CD8-positive, alpha-beta memory T cell (primary cell): ENCODE data around the gene PIK3R1. TPM values are rescaled to one million over a fixed set of nuclear protein-coding genes. Genes with fewer than 3 reads are reported as not detected.

Experiments used
- CTCF ChIA-PET: fragments of 350-600 bp; sonication (Branson Sonifier 250); formaldehyde crosslinking; loops from one replicate; lab custom pipeline; 2021; ENCODE audit warnings: antibody characterized with exemption; lab: Charles Lee
- POLR2A ChIA-PET: fragments of 350-600 bp; sonication (Branson Sonifier 250); formaldehyde crosslinking; loops from one replicate; lab custom pipeline; 2021; ENCODE audit warnings: antibody characterized with exemption; lab: Charles Lee
- DNase-seq, 5 donors: peaks; one replicate each; pipeline versions ENCODE4 v3.0.0 to v3.0.0-alpha.2; 2020 to 2022; ENCODE audit warnings: mixed read lengths in 1 of 5
- H3K27ac ChIP-seq: one replicate; pipeline ENCODE4 v1.7.0; 2013; ENCODE audit warnings: low read depth, mild to moderate bottlenecking, low read length, moderate library complexity
- H3K27me3 ChIP-seq: 2 replicates; pipeline ENCODE4 v1.7.0; 2013; ENCODE audit warnings: low read length, mild to moderate bottlenecking; ENCODE audit not compliant: insufficient read depth, poor library complexity, severe bottlenecking
- H3K36me3 ChIP-seq: 2 replicates; pipeline ENCODE4 v1.7.0; 2013; ENCODE audit warnings: mild to moderate bottlenecking, low read length, moderate library complexity; ENCODE audit not compliant: insufficient read depth
- H3K4me1 ChIP-seq: 2 replicates; pipeline ENCODE4 v1.7.0; 2013; ENCODE audit warnings: mild to moderate bottlenecking, low read length, moderate library complexity; ENCODE audit not compliant: insufficient read depth
- H3K4me3 ChIP-seq: 2 replicates; pipeline ENCODE4 v1.7.0; 2013; ENCODE audit warnings: mild to moderate bottlenecking, low read length
- H3K9me3 ChIP-seq: 2 replicates; pipeline ENCODE4 v1.7.0; 2013; ENCODE audit warnings: mild to moderate bottlenecking, low read length
- H3K27ac Mint-ChIP-seq, 8 donors: one replicate each; pipeline ENCODE4 v1.8.0; 2020 to 2021; ENCODE audit warnings: mixed read lengths in 8 of 8, mild to moderate bottlenecking in 6 of 8, inconsistent platforms in 3 of 8, moderate library complexity in 3 of 8
- H3K27me3 Mint-ChIP-seq, 2 donors: one replicate each; pipeline ENCODE4 v1.8.0; 2020 to 2021; ENCODE audit warnings: mixed read lengths in 2 of 2, mild to moderate bottlenecking in 1 of 2, moderate library complexity in 1 of 2
- H3K36me3 Mint-ChIP-seq, 3 donors: one replicate each; pipeline ENCODE4 v1.8.0; 2020 to 2021; ENCODE audit warnings: mixed read lengths in 3 of 3, inconsistent platforms in 1 of 3, mild to moderate bottlenecking in 1 of 3
- H3K4me1 Mint-ChIP-seq, 3 donors: one replicate each; pipeline ENCODE4 v1.8.0; 2020 to 2021; ENCODE audit warnings: mixed read lengths in 3 of 3, inconsistent platforms in 1 of 3, mild to moderate bottlenecking in 1 of 3
- H3K4me3 Mint-ChIP-seq, 7 donors: one replicate each; pipeline ENCODE4 v1.8.0; 2020 to 2021; ENCODE audit warnings: mixed read lengths in 7 of 7, mild to moderate bottlenecking in 6 of 7, moderate library complexity in 4 of 7, inconsistent platforms in 2 of 7
- H3K9me3 Mint-ChIP-seq, 5 donors: one replicate each; pipeline ENCODE4 v1.8.0; 2020 to 2022; ENCODE audit warnings: mixed read lengths in 5 of 5, mild to moderate bottlenecking in 3 of 5, moderate library complexity in 2 of 5, inconsistent platforms in 1 of 5
- polyA plus RNA-seq: library from polyadenylated mRNA; unstranded; fragments of 300-500 nt; fragmentation: Illumina TruSeq; gene quantifications from one replicate; pipeline ENCODE4 v1.2.3, GENCODE V29; 2021
- total RNA-seq, 2 experiments: library from RNA; stranded (reverse); gene quantifications; one replicate each; pipeline ENCODE4 v1.2.3, GENCODE V29; 2021

PIK3R1 gene
- total and polyA plus RNA-seq, 3 experiments from 2014 or later = 46.9 to 75.9 (median 47.9) TPM

- no peaks in the 10 kb centered on the region for H3K9me3 ChIP-seq
- no peak overlapping the region for H3K27ac ChIP-seq
- H3K36me3 Mint-ChIP-seq = peaks cover 0 to 3% (median 0%) of the 10 kb centered on the region in 3 donors
- no peak overlapping the region for H3K4me3 ChIP-seq
- ChIA-PET POLR2A (no interaction called here), CTCF (no interaction called here)
- H3K27me3 Mint-ChIP-seq = no peaks in the 10 kb centered on the region
- no peak for DNase-seq
- no peaks in the 10 kb centered on the region for H3K27me3 ChIP-seq
- no peak overlapping the region for H3K4me3 Mint-ChIP-seq
- H3K27ac Mint-ChIP-seq = peak overlapping the region in 1 of 8 donors; percentile 33
- H3K36me3 ChIP-seq = no peaks in the 10 kb centered on the region
- no peaks in the 10 kb centered on the region for H3K4me1 ChIP-seq
- H3K4me1 Mint-ChIP-seq = peaks cover 1 to 6% (median 5%) of the 10 kb centered on the region in 3 donors
- peaks cover 0 to 2% (median 0%) of the 10 kb centered on the region in 5 donors for H3K9me3 Mint-ChIP-seq
Observed at GRCh38 chr5:68187268-68188055, 28.1 kb upstream of the PIK3R1 start.

- ChIA-PET POLR2A (interaction anchor here (0.7 kb wide), 1 partner anchor 55 kb away, joined by 4 read pairs; no protein-coding TSS in a partner anchor), CTCF (no interaction called here)
- Mint-ChIP-seq H3K9me3 (peaks cover 0 to 2% (median 0%) of the 10 kb centered on the region in 5 donors), H3K27me3 (no peaks in the 10 kb centered on the region), H3K4me1 (peaks cover 5 to 15% (median 6%) of the 10 kb centered on the region in 3 donors), H3K36me3 (peaks cover 0 to 3% (median 0%) of the 10 kb centered on the region in 3 donors), H3K4me3 (no peak overlapping the region), H3K27ac (peak overlapping the region in 2 of 8 donors; percentile 32 to 34)
- DNase-seq = no peak
- Histone ChIP-seq H3K27me3 (no peaks in the 10 kb centered on the region), H3K36me3 (no peaks in the 10 kb centered on the region), H3K4me3 (no peak overlapping the region), H3K4me1 (no peaks in the 10 kb centered on the region), H3K9me3 (no peaks in the 10 kb centered on the region), H3K27ac (no peak overlapping the region)
Observed at GRCh38 chr5:68189171-68189570, 26.4 kb upstream of the PIK3R1 start.

- Mint-ChIP-seq H3K9me3 (no peaks in the 10 kb centered on the region), H3K4me3 (no peak overlapping the region), H3K36me3 (peaks cover 0 to 3% (median 0%) of the 10 kb centered on the region in 3 donors), H3K27ac (peak overlapping the region in 1 of 8 donors; percentile 32), H3K27me3 (no peaks in the 10 kb centered on the region), H3K4me1 (peaks cover 5 to 18% (median 6%) of the 10 kb centered on the region in 3 donors)
- Histone ChIP-seq H3K4me3 (no peak overlapping the region), H3K9me3 (no peaks in the 10 kb centered on the region), H3K36me3 (no peaks in the 10 kb centered on the region), H3K27ac (no peak overlapping the region), H3K27me3 (no peaks in the 10 kb centered on the region), H3K4me1 (no peaks in the 10 kb centered on the region)
- no peak for DNase-seq
- ChIA-PET CTCF (no interaction called here), POLR2A (no interaction called here)
Observed at GRCh38 chr5:68189613-68190012, 25.9 kb upstream of the PIK3R1 start.

DNA sequence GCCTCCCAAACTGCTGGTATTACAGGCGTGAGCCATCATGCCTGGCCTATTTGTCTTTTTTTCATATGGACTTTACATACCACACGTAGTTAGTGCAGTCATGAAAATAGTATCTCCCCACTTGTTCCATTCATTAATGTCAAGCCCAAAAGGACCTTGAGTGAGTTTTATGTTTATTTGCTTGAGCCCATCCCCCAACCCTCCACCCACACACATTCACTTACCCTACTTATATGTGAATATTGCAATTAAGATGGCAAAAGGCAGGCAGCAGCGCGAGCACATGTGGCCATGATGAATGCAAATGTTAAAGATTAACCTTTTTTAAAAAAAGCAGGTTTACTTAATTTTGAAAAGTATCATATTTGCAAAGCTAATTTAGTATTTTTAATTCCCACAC is 24.9 kb upstream of the PIK3R1 start:
- Histone ChIP-seq H3K9me3 (no peaks in the 10 kb centered on the region), H3K4me3 (no peak overlapping the region), H3K4me1 (no peaks in the 10 kb centered on the region), H3K36me3 (no peaks in the 10 kb centered on the region), H3K27ac (no peak overlapping the region), H3K27me3 (no peaks in the 10 kb centered on the region)
- no peak for DNase-seq
- ChIA-PET CTCF (no interaction called here), POLR2A (no interaction called here)
- no peak overlapping the region for H3K27ac Mint-ChIP-seq
- H3K4me1 Mint-ChIP-seq = peaks cover 5 to 18% (median 6%) of the 10 kb centered on the region in 3 donors
- H3K27me3 Mint-ChIP-seq = no peaks in the 10 kb centered on the region
- no peak overlapping the region for H3K4me3 Mint-ChIP-seq
- H3K36me3 Mint-ChIP-seq = peaks cover 0 to 3% (median 0%) of the 10 kb centered on the region in 3 donors
- no peaks in the 10 kb centered on the region for H3K9me3 Mint-ChIP-seq

DNA sequence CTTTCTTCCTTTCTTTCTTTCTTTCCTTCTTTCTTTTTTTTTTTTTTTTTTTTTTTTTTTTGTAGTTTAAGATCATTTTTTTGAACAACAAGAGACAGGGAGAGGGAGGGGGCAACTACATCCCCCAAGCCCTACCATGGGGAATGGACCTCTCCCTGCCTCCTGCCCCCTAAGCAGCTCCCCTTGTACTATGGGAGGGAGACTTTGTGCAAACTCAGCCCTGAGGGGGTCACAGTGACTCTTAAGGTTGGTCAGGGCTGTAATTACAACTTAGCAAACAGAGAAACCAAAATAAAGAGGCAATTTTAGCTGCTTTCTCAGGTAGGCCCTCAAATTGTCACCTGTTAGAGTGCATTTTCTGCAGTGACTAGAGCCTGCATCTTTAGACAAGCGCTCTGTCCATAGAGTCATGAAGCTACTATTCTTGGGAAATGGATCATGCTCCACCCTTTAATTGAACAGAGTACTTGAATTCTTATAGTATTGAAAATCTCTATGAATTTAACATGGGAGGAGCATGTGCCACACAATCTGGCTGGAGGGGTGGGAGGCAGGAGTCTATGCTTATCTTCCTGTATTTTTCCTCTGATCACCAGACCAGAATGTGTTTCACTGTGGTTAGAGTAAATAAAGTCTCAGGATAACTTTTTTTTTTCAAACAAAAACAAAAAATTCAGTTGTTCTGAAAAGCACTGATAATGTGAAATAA is 24.3 kb upstream of the PIK3R1 start:
- Histone ChIP-seq H3K4me1 (no peaks in the 10 kb centered on the region), H3K27me3 (no peaks in the 10 kb centered on the region), H3K4me3 (no peak overlapping the region), H3K27ac (no peak overlapping the region), H3K9me3 (no peaks in the 10 kb centered on the region), H3K36me3 (no peaks in the 10 kb centered on the region)
- no peaks in the 10 kb centered on the region for H3K27me3 Mint-ChIP-seq
- no peak overlapping the region for H3K4me3 Mint-ChIP-seq
- no peaks in the 10 kb centered on the region for H3K9me3 Mint-ChIP-seq
- H3K4me1 Mint-ChIP-seq = peaks cover 5 to 18% (median 6%) of the 10 kb centered on the region in 3 donors
- CTCF ChIA-PET = no interaction called here
- H3K36me3 Mint-ChIP-seq = peaks cover 0 to 3% (median 0%) of the 10 kb centered on the region in 3 donors
- DNase-seq = no peak
- POLR2A ChIA-PET = no interaction called here
- peak overlapping the region in 1 of 8 donors; percentile 68 for H3K27ac Mint-ChIP-seq

- H3K4me3 ChIP-seq = no peak overlapping the region
- H3K4me3 Mint-ChIP-seq = no peak overlapping the region
- no peaks in the 10 kb centered on the region for H3K36me3 ChIP-seq
- no peak overlapping the region for H3K27ac ChIP-seq
- H3K9me3 ChIP-seq = no peaks in the 10 kb centered on the region
- H3K4me1 ChIP-seq = no peaks in the 10 kb centered on the region
- H3K36me3 Mint-ChIP-seq = peaks cover 0 to 3% (median 1%) of the 10 kb centered on the region in 3 donors
- no peaks in the 10 kb centered on the region for H3K9me3 Mint-ChIP-seq
- CTCF ChIA-PET = interaction anchor here (0.8 kb wide), 1 partner anchor 13 kb away, joined by 3 read pairs; no protein-coding TSS in a partner anchor
- no peaks in the 10 kb centered on the region for H3K27me3 ChIP-seq
- H3K4me1 Mint-ChIP-seq = peaks cover 5 to 18% (median 6%) of the 10 kb centered on the region in 3 donors
- DNase-seq = no peak
- peaks cover 0 to 3% of the 10 kb centered on the region in 2 donors for H3K27me3 Mint-ChIP-seq
- H3K27ac Mint-ChIP-seq = no peak overlapping the region
- POLR2A ChIA-PET = no interaction called here
Observed at GRCh38 chr5:68192679-68193060, 22.9 kb upstream of the PIK3R1 start.

- H3K27ac ChIP-seq = no peak overlapping the region
- Mint-ChIP-seq H3K9me3 (no peaks in the 10 kb centered on the region), H3K4me3 (no peak overlapping the region), H3K27me3 (peaks cover 0 to 3% of the 10 kb centered on the region in 2 donors), H3K4me1 (peaks cover 5 to 18% (median 6%) of the 10 kb centered on the region in 3 donors), H3K27ac (peak overlapping the region in 2 of 8 donors; percentile 61 to 92), H3K36me3 (peaks cover 0 to 4% (median 3%) of the 10 kb centered on the region in 3 donors)
- H3K4me3 ChIP-seq = no peak overlapping the region
- no peaks in the 10 kb centered on the region for H3K36me3 ChIP-seq
- no peak for DNase-seq
- CTCF ChIA-PET = interaction anchor here (1.3 kb wide), 1 partner anchor 60 kb away, joined by 3 read pairs; no protein-coding TSS in a partner anchor
- no peaks in the 10 kb centered on the region for H3K27me3 ChIP-seq
- POLR2A ChIA-PET = no interaction called here
- no peaks in the 10 kb centered on the region for H3K9me3 ChIP-seq
- no peaks in the 10 kb centered on the region for H3K4me1 ChIP-seq
Observed at GRCh38 chr5:68193481-68194036, 22.0 kb upstream of the PIK3R1 start.
